HG02588 (cell line): ENCODE measurements around the gene NUDT21.
"Not testable (repeated sequence)": the region's sequence is repeated elsewhere in the genome, so short reads cannot be mapped to it uniquely, and the experiment has no call there.

Experiments
- ATAC-seq: cut with Tn5 transposase; IDR thresholded peaks from one replicate; pipeline ENCODE4 v1.9.1; 2021; ENCODE audit warnings: mild to moderate bottlenecking, moderate library complexity; ENCODE audit not compliant: unreplicated experiment

The NUDT21 gene

GRCh38 chr16:56450986-56451752 is at the start of gene NUDT21, which contains the start of gene OGFOD1:
TSS of gene NUDT21 (minus strand) at chr16:56451332. CDS start at chr16:56451202, 130 bp downstream.
TSS of gene OGFOD1 (plus strand) at chr16:56451554. CDS start at chr16:56451613, 59 bp downstream.
- ATAC-seq, result peak; percentile 99

- no peak for ATAC-seq
Measured at GRCh38 chr16:56493815-56494214, 42.7 kb upstream of the NUDT21 start.

- ATAC-seq, result no peak
Measured at GRCh38 chr16:56493126-56493525, 42.0 kb upstream of the NUDT21 start.

- no peak for ATAC-seq
Measured at GRCh38 chr16:56491657-56492261, 40.6 kb upstream of the NUDT21 start.

GRCh38 chr16:56488868-56489267 is 37.7 kb upstream of the NUDT21 start:
- ATAC-seq, result not testable (repeated sequence)

- no peak for ATAC-seq
Measured at GRCh38 chr16:56488035-56488434, 36.9 kb upstream of the NUDT21 start.

- ATAC-seq, result no peak
Measured at GRCh38 chr16:56483394-56483793, 32.3 kb upstream of the NUDT21 start.

- no peak for ATAC-seq
Measured at GRCh38 chr16:56482683-56483236, 31.6 kb upstream of the NUDT21 start.

GRCh38 chr16:56481468-56482122 is 30.5 kb upstream of the NUDT21 start:
- ATAC-seq, result no peak

- ATAC-seq, result no peak
Measured at GRCh38 chr16:56480776-56481467, 29.8 kb upstream of the NUDT21 start.

- ATAC-seq, result no peak
Measured at GRCh38 chr16:56479469-56479868, 28.3 kb upstream of the NUDT21 start.

- no peak for ATAC-seq
Measured at GRCh38 chr16:56478281-56479049, 27.3 kb upstream of the NUDT21 start.

GRCh38 chr16:56477096-56477878 is 26.2 kb upstream of the NUDT21 start:
- ATAC-seq, result no peak

- ATAC-seq, result no peak
Measured at GRCh38 chr16:56475201-56475600, 24.1 kb upstream of the NUDT21 start.

GRCh38 chr16:56470666-56471065 is 19.5 kb upstream of the NUDT21 start:
- no peak for ATAC-seq

- no peak for ATAC-seq
Measured at GRCh38 chr16:56470232-56470631, 19.1 kb upstream of the NUDT21 start.

GRCh38 chr16:56469748-56470147 is 18.6 kb upstream of the NUDT21 start:
- no peak for ATAC-seq

- ATAC-seq, result no peak
Measured at GRCh38 chr16:56468800-56469199, 17.7 kb upstream of the NUDT21 start.

GRCh38 chr16:56466344-56466743 is 15.2 kb upstream of the NUDT21 start:
- ATAC-seq, result no peak
